IPS DF 6.9 (cell line): Measurements from ENCODE around the gene SH3TC1.

Source experiments
- DNase-seq: peaks from one replicate; pipeline ENCODE4 v3.0.0-alpha.2; 2013; ENCODE audit warnings: low read depth, low spot score
- H3K27ac ChIP-seq: one replicate; pipeline ENCODE4 v1.5.1; 2013; ENCODE audit warnings: low read length, control low read depth
- H3K27me3 ChIP-seq: 2 replicates; pipeline ENCODE4 v1.6.1; 2013; ENCODE audit warnings: mild to moderate bottlenecking, low read length; ENCODE audit not compliant: control insufficient read depth, insufficient read depth
- H3K36me3 ChIP-seq: 2 replicates; pipeline ENCODE4 v1.6.1; 2013; ENCODE audit warnings: low read length; ENCODE audit not compliant: control insufficient read depth, insufficient read depth
- H3K4me1 ChIP-seq: 2 replicates; pipeline ENCODE4 v1.6.1; 2013; ENCODE audit warnings: low read length; ENCODE audit not compliant: control insufficient read depth, insufficient read depth
- H3K4me3 ChIP-seq: 2 replicates; pipeline ENCODE4 v1.5.1; 2013; ENCODE audit warnings: mild to moderate bottlenecking, low read length
- H3K9me3 ChIP-seq: 2 replicates; pipeline ENCODE4 v1.6.1; 2013; ENCODE audit warnings: low read length, inconsistent platforms; ENCODE audit not compliant: control insufficient read depth, insufficient read depth
- WGBS: extraction: QIAGEN DNeasy Blood & Tissue Kit; methylation state at CpG from one replicate; pipeline ENCODE4 v1.1.7; 2013; ENCODE audit warnings: mixed read lengths, missing lambda C conversion rate; ENCODE audit not compliant: insufficient read length, insufficient coverage; 5-methylcytosine and 5-hydroxymethylcytosine counted together

SH3TC1 gene

GRCh38 chr4:8230891-8231290, 31.8 kb downstream of the SH3TC1 start:
- no peaks in the 10 kb centered on the region for H3K27me3 ChIP-seq
- peaks cover 7% of the 10 kb centered on the region; the same call in 1 of the 2 replicates for H3K4me1 ChIP-seq
- no CpG with 5 or more reads among the region's 10 CpGs for WGBS
- no peak overlapping the region for H3K4me3 ChIP-seq
- no peak for DNase-seq
- no peak overlapping the region for H3K27ac ChIP-seq
- no peaks in the 10 kb centered on the region; the same call in 1 of the 2 replicates for H3K36me3 ChIP-seq
- no peaks in the 10 kb centered on the region for H3K9me3 ChIP-seq

- H3K27ac ChIP-seq = no peak overlapping the region
- H3K36me3 ChIP-seq = no peaks in the 10 kb centered on the region; the same call in 1 of the 2 replicates
- DNase-seq = no peak
- peaks cover 5% of the 10 kb centered on the region; the same call in 1 of the 2 replicates for H3K4me1 ChIP-seq
- no peaks in the 10 kb centered on the region for H3K27me3 ChIP-seq
- WGBS = no CpG with 5 or more reads among the region's 21 CpGs
- H3K4me3 ChIP-seq = no peak overlapping the region
- H3K9me3 ChIP-seq = no peaks in the 10 kb centered on the region
Measured at GRCh38 chr4:8231551-8232049, 32.5 kb downstream of the SH3TC1 start.

- no peaks in the 10 kb centered on the region; the same call in 1 of the 2 replicates for H3K36me3 ChIP-seq
- H3K4me3 ChIP-seq = no peak overlapping the region
- no peaks in the 10 kb centered on the region for H3K27me3 ChIP-seq
- H3K9me3 ChIP-seq = no peaks in the 10 kb centered on the region
- H3K4me1 ChIP-seq = peaks cover 5% of the 10 kb centered on the region; the same call in 1 of the 2 replicates
- WGBS = no CpG with 5 or more reads among the region's 11 CpGs
- no peak for DNase-seq
- no peak overlapping the region for H3K27ac ChIP-seq
Measured at GRCh38 chr4:8232748-8233147, 33.7 kb downstream of the SH3TC1 start.

- Histone ChIP-seq H3K27me3 (no peaks in the 10 kb centered on the region), H3K9me3 (no peaks in the 10 kb centered on the region), H3K4me1 (peaks cover 1% of the 10 kb centered on the region; the same call in 1 of the 2 replicates), H3K36me3 (no peaks in the 10 kb centered on the region; the same call in 1 of the 2 replicates), H3K27ac (no peak overlapping the region), H3K4me3 (no peak overlapping the region)
- no peak for DNase-seq
- 100% methylated on average over 1 of the region's 4 CpGs for WGBS
Measured at GRCh38 chr4:8233672-8234484, 34.8 kb downstream of the SH3TC1 start.

GRCh38 chr4:8234715-8235114, 35.6 kb downstream of the SH3TC1 start:
- no CpG with 5 or more reads among the region's 1 CpG for WGBS
- H3K27me3 ChIP-seq = no peaks in the 10 kb centered on the region
- H3K4me3 ChIP-seq = no peak overlapping the region
- H3K36me3 ChIP-seq = no peaks in the 10 kb centered on the region; the same call in 1 of the 2 replicates
- H3K9me3 ChIP-seq = no peaks in the 10 kb centered on the region
- no peak overlapping the region for H3K27ac ChIP-seq
- no peak for DNase-seq
- H3K4me1 ChIP-seq = peaks cover 1% of the 10 kb centered on the region; the same call in 1 of the 2 replicates

GRCh38 chr4:8235224-8235623, 36.1 kb downstream of the SH3TC1 start:
- Histone ChIP-seq H3K27me3 (no peaks in the 10 kb centered on the region), H3K4me3 (no peak overlapping the region), H3K27ac (no peak overlapping the region), H3K9me3 (no peaks in the 10 kb centered on the region), H3K4me1 (peaks cover 1% of the 10 kb centered on the region; the same call in 1 of the 2 replicates), H3K36me3 (no peaks in the 10 kb centered on the region; the same call in 1 of the 2 replicates)
- no CpG with 5 or more reads among the region's 13 CpGs for WGBS
- no peak for DNase-seq

GRCh38 chr4:8235686-8236085, 36.6 kb downstream of the SH3TC1 start:
- no peak overlapping the region for H3K27ac ChIP-seq
- WGBS = no CpG with 5 or more reads among the region's 12 CpGs
- no peaks in the 10 kb centered on the region; the same call in 1 of the 2 replicates for H3K36me3 ChIP-seq
- H3K4me1 ChIP-seq = peaks cover 1% of the 10 kb centered on the region; the same call in 1 of the 2 replicates
- no peak overlapping the region for H3K4me3 ChIP-seq
- DNase-seq = no peak
- H3K27me3 ChIP-seq = no peaks in the 10 kb centered on the region
- no peaks in the 10 kb centered on the region for H3K9me3 ChIP-seq

- Histone ChIP-seq H3K9me3 (no peaks in the 10 kb centered on the region), H3K4me1 (peaks cover 1% of the 10 kb centered on the region; the same call in 1 of the 2 replicates), H3K36me3 (no peaks in the 10 kb centered on the region; the same call in 1 of the 2 replicates), H3K27ac (no peak overlapping the region), H3K4me3 (no peak overlapping the region), H3K27me3 (no peaks in the 10 kb centered on the region)
- no peak for DNase-seq
- WGBS = no CpG with 5 or more reads among the region's 24 CpGs
Measured at GRCh38 chr4:8236106-8236919, 37.2 kb downstream of the SH3TC1 start.

- Histone ChIP-seq H3K36me3 (no peaks in the 10 kb centered on the region; the same call in 1 of the 2 replicates), H3K27ac (no peak overlapping the region), H3K4me1 (peaks cover 1% of the 10 kb centered on the region; the same call in 1 of the 2 replicates), H3K4me3 (no peak overlapping the region), H3K27me3 (no peaks in the 10 kb centered on the region), H3K9me3 (no peaks in the 10 kb centered on the region)
- DNase-seq = no peak
- no CpG with 5 or more reads among the region's 9 CpGs for WGBS
Measured at GRCh38 chr4:8236920-8237195, 37.8 kb downstream of the SH3TC1 start.

GRCh38 chr4:8237256-8237989, 38.3 kb downstream of the SH3TC1 start:
- Histone ChIP-seq H3K4me3 (no peak overlapping the region), H3K27ac (no peak overlapping the region), H3K36me3 (no peaks in the 10 kb centered on the region; the same call in 1 of the 2 replicates), H3K4me1 (peaks cover 2% of the 10 kb centered on the region; the same call in 1 of the 2 replicates), H3K27me3 (no peaks in the 10 kb centered on the region), H3K9me3 (no peaks in the 10 kb centered on the region)
- no CpG with 5 or more reads among the region's 29 CpGs for WGBS
- DNase-seq = no peak
